GM21576 (cell line): ENCODE measurements around the gene ELF2.
"Not testable (repeated sequence)": the region's sequence is repeated elsewhere in the genome, so short reads cannot be mapped to it uniquely, and the experiment has no call there.

ENCODE experiments used
- ATAC-seq: cut with Tn5 transposase; IDR thresholded peaks from one replicate; pipeline ENCODE4 v1.9.1; 2021; ENCODE audit warnings: mild to moderate bottlenecking, moderate library complexity; ENCODE audit not compliant: unreplicated experiment

ELF2 gene

DNA sequence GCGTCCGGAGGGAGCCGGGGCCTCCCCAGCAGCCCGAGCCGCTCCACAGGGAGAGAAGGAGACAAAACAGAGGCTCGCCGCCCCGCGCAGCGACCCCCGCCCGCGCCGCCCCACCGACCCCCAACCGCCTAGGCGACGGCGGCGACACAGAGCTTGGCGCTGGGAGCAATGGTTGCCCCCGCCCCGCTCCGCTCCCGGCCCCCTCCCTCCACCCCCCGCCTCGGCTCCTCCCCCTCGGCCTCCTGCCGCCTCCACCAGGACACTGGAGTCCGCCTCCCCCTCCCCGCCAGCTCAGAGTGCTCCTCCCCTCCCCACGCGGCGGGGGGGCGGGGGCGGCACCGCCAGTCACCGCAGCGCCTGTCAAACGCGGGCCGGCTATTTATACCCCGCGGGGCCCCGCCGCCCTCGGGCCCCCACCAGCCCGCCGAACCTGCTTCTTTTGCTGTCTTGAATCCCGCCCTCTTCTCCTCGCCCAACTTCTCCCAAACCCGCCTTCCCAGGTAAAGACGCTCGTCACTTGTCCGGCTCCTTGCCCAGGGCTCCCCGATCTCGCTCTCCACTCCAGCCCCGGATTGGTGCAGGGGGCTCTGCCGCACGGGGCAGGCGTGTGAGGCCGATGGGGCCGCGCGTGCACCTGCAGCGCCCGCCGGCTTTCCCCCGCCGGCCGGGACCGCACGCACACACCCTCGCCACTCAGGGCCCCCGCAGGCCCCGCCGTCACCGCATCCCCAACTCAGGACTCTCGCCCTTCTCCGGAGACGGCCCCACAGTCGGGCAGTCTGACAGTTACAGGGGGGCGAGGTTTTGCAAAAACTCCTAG, at the start of gene ELF2:
TSS of gene ELF2 (minus strand) at position 170 of the 820 bp plus-strand sequence. CDS start 39,517 bp downstream, outside the sequence.
- peak; percentile 35 for ATAC-seq

DNA sequence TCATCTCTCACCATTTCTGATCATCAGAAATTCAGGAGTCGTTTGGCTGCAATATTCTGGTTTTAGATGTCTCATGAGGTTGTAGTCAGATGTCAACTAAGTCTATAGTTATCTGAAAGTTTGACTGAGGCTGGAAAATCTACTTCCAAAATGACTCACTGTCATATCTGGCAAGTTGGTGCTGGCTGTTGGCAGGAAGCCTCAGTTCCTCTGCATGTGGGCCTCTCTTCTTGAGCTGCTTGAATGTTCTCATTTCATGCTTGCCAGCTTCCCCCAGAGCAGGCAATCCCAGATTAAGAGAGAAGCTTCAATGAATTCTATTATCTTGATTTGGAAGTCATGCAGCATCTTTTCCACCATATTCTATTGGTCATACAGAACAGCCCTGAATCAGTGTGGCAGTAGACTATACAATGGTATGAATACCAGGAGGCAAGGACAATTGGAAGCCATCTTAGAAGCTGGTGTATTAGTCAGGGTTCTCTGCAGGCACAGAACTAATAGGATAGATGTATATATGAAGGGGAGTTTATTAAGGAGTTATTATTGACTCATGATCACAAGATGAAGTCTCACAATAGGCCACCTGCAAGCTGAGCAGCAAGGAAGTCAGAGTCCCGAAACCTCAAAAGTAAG, 46.8 kb upstream of the ELF2 start:
- ATAC-seq, result no peak

DNA sequence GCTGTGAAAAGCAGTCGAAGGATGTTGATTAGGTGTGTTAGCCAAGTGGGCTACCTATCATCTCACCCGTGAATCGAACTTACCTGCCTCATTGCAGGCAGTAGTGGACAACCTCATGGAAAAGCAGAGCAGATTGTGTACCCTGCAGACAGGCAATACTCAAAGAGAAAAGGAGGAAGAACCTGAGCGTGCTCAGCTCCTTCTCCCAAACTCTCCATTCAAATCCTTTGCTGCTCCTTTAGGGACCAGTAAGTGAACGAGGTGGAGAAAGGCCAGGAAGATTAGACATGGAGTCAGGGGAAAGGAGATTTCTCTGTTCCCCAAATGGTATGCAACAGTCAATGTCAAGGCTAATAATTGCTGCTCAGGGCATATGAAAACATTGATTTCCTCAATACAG, 45.2 kb upstream of the ELF2 start:
- no peak for ATAC-seq

DNA sequence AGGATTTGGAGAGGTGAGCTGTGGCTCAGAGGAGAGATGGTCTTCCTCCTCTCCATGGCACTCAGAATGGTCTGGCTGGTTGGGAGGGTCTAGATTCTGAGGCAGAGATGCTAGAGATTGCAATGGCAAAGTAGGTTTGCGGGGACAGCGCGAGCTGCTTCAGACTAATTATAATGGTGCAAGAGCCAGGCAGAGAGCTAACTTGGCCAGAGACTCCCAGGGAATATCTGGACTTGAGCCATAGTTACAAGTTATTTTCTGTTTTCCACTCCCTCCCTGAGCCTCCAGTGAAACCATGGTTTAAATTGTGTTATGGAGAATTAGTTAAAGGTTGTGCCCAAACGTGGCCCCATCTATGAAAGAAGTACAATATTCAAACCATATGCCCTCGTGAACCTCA, 44.7 kb upstream of the ELF2 start:
- ATAC-seq, result no peak

DNA sequence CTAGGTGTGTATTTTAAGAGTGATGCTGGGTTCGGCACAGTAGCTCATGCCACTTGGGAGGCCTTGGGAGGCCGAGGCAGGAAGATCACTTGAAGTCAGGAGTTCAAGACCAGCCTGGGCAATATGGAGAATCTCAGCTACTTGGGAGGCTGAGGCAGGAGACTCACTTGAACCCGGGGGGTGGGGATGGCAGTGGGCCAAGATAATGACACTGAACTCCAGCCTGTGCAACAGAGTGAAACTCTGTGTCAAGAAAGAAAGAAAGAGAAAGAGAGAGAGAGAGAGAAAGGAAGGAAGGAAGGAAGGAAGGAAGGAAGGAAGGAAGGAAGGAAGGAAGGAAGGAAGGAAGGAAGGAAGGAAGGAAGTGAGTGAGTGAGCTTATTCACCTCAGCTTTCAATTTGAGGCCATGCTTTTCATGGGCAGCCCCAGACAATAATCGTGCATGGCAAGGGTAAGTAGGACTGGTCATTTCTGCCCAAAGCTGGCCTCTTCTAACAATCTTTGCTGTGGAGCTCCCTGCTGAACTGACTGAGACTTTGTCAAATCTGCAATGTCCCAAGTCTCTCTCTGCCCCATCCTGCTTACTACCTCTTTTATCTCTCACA, 42.5 kb upstream of the ELF2 start:
- no peak for ATAC-seq

DNA sequence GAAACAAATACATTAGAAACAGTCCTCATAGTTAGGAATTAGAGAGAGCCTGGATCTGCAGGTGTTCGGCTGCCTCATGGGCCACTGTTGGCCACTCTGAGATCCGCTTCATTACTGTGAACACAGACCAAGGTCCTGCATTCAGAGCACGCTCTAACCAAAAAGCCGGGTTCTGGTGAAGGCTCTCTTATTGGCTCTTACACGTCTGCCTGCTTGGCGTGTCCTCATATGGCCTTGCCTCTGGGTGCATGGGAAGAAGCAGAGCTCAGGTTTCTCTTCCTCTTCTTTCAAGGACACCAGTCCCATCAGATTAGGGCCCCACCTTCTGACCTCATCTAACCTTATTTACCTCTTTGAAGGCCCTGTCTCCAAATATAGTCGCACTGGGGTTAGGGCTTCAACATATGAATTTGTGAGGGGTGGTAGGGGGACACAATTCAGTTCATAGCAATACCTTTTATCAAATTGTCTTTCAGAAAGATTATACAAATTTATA, 37.1 kb upstream of the ELF2 start:
- ATAC-seq, result peak; percentile 100

DNA sequence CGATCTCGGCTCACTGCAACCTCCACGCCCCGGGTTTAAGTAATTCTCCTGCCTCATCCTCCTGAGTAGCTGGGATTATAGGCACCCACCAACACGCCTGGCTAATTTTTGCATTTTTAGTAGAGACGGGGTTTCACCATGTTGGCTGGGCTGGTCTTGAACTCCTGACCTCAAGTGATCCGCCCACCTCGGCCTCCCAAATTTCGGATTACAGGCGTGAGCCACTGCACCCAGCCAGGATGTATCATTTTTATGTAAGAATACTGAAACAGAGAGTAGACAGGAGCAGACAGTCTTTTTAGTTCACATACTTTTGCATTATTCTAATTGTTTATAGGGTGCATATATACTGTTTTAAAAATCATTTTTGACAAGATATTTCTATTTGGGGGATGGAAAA, 36.6 kb upstream of the ELF2 start:
- peak; percentile 2 for ATAC-seq

DNA sequence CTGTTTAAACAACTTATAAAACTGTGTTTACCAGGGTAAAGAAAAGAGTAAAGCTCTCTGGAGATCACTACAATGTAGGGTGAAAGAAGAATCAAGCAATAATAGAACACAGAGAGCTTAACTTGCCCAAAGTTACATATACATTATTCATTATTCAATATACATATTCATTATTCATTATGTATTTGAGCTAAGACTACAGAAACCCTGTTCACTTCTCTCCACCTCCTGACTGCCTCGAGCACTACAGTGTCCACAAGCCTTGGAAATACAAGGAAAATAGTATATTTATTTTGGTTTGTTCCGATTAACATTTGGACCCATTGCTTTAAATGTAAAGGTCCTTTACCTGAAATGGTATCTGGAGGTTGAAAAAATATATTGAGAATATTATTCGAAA, 35.9 kb upstream of the ELF2 start:
- ATAC-seq, result no peak

DNA sequence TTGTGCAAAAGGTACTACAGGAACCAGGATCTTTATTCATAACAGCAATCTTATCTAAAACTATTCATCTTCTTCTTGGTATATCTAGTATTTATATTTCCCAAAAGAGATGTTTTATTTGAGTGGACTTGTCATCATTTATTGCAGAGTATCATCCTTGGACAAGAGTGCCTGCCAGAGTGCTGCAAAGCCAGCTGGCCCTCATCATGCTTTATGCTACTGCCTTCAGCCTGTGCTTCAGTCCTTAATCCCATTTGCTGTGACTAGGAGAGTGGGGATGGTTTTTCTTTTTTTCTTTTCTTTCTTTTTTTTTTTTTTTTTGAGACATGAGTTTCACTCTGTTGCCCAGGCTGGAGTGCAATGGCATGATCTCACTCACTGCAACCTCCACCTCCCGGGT, 33.5 kb upstream of the ELF2 start:
- ATAC-seq, result no peak

DNA sequence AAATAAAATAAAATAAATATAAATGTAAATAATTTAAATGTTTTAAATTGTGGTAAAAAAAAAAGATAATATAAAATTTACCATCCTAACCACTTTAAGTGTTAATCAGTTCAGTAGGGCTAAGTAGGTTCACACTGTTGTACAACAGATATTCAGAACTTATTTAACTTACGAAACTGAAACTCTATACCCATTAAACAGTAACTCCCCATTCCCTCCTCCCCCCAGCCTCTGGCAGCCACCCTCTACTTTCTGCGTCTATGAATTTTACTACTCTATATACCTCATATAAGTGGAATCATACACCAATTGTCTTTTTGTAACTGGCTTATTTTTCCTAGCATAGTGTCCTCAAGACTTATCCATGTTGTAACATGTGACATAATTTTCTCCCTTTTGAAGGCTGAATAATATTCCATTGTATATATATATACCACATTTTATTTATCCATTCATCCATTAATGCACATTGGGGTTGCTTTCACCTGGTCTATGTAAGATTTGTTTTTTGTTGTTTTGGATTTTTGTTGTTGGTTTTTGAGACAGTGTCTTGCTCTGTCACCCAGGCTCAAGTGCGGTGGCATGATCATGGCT, 32.5 kb upstream of the ELF2 start:
- no peak for ATAC-seq

DNA sequence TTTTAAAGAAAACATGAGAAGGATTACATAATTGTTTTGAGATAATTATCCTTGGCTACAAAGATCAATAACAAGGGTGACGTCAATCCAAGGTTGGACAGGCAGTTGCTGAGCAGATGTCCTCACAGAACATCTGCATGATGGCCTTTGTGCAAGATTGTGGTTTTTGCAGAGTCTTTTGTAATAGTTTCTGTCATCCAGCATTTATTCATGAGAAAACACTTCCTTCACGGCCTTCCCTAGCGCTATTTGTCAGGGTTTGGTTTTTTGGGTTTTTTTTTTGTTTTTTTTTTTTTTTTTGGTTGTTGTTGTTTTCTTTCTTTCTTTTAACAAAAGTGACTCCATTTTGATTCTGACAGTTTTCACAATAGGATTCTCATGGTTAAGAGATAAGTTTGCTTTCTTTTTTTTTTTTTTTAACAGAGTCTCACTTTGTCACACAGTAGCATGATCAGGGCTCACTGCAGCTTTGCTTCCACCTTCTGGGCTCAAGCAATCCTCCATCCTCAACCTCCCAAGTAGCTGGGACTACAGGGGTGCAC, 31.5 kb upstream of the ELF2 start:
- no peak for ATAC-seq

DNA sequence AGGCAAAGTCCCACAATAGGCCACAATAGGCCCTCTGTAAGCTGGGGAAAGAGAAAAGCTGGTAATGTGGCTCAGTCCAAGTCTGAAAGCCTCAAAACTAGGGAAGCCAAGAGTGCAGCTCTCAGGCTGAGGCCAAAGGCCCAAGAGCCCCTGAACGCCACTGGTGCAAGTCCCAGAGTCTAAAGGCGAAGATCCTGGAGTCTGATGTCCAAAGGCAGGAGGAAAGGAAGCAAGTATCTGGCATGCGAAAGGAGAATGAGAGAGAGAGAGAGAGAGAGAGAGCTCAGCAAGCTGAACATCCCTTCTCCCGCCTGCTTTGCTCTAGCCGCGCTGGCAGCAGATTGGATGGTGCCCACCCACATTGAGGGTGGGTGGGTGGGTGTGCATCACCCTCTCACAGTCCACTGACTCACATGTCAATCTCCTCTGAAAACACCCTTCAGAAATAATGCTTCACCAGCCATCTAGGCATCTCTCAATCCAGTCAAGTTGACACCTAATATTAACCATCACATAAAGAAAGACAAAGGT, 30.9 kb upstream of the ELF2 start:
- ATAC-seq, result no peak

DNA sequence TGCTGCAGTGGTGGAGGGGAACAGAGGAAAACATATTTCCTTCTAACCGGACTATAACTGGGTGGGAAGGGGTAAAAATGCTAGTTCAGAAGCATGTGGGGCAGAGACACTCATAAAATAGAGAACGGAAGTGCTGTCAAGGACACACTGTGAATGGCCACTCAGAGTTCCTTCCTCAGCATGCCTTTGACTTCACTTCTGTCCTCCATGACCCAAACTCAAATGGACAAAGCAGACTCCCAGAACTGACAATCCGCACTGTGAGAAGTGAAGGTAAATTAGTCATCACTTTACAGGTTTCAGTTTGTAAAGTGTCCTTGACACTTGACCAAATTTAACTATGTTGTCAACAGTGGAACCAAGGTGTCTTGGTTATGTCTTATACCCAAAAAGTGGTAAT, 30.2 kb upstream of the ELF2 start:
- no peak for ATAC-seq

DNA sequence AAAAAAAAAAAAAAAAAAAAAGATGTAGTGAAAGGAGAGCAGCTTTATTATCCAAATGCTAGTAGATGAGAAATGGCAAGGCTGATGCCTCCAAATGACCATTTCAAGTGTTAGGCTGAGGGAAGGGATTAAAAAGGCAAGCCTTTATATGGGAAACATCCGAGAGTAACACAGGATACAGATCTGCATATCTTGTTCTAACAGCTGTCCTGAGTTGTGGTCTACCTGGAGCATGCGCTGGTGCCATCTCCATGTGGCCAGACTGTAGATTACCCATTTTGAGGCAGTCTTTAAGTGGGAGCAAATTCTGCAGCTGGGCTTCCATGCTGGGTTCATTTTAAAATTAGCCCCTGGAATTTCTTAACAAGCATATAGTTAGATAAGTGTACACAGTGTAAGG, 26.0 kb upstream of the ELF2 start:
- ATAC-seq, result no peak

DNA sequence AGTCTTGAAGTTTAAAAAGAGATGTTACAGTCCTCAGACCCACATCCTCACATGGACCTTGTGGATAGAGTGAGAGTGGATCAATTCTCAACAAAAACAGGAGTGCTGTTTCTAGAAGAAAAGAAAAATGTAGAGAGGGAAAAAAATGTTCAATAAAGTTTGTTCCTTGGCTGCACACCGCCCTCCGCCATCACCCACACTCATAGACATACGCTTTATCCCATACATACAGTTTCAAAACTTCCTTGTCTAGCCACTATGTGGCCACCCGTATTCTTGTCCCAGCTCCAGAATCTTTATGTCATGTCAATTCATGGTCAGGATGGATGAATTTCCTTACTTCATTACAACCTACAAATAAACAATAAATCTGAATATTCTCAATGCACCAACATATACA, 23.5 kb upstream of the ELF2 start:
- ATAC-seq, result no peak

DNA sequence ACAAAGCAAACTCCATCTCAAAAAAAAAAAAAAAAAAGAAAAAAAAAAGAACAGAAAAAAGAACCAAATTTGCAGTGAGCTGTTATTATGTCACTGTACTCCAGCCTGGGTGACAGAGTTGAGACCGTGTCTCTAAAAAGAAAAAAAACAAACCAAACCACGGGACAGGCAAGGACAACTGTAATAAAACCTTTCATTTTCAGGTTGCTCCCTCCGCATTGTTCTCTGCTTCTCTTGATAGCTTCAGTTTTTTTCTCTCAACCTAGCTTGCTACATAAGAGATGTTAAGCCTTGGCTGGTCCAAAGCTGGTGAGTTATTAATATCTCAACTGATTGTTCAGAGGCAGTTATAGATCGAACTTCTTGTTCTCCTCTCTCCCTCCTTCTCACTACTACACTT, 23.1 kb upstream of the ELF2 start:
- ATAC-seq, result no peak

DNA sequence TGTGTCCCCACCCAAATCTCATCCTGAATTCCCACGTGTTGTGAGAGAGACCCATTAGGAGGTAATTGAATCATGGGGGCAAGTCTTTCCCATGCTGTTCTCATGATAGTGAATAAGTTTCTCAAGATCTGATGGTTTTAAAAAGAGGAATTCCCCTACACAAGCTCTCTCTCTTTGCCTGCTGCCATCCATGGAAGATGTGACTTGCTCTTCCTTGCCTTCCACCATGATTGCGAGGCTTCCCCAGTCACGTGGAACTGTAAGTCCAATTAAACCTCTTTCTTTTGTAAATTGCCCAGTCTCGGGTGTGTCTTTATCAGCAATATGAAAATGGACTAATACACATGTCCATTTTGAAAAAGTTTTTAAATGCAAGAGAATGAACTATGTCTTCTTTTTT, 20.2 kb upstream of the ELF2 start:
- not testable (repeated sequence) for ATAC-seq

DNA sequence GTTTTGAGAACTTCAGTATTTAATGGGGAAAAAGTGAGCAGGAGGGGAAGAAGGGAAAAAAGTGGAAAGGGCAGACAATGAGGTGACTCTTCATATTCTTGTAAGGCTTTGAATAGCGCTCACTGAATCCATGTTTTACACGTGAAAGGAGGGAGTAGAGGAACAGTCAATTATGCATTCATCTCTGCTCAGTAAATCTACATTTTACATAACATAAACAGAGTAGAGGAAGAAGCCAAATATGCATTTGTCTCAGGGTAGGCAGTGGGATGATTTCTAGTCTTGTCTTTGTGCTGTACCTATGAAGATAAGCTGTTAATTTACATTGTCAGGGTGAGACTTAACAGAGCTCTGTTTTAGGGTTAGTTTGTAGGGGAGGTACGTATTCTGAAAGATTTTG, 19.4 kb upstream of the ELF2 start:
- ATAC-seq, result no peak

DNA sequence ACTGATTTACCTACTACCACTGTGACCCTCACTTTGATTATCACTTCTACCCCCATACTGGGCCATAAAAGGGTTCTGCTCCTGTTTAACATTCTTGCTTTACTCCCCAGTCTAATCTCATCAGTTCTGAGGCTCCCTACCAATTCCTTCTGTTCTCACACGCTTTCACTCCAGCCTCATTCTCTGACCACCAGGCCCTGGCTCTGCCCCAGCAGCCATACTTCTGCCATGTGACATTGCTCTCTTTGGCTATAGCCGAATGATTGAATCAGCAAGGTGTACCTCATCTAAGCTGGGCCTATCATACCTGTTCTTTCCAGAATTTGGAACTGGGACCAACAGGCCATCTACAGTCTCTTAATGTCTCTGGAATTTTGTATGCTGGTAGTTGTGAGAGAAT, 14.4 kb upstream of the ELF2 start:
- ATAC-seq, result no peak

DNA sequence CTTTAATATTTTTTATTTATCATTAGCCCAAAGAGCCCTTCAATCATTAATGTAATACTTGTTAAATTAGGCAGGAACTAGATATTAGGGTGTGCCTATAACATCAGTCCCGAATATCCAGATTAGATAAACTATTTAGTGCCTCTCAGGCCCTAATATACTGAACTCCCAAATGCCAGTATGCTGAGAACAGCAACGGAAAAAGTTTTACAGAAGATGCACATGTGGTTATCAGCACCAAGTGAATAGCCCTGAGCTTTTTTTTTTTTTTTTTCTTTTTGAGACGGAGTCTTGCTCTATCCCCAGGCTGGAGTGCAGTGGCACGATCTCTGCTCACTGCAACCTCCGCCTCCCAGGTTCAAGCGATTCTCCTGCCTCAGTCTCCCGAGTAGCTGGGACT, 13.0 kb upstream of the ELF2 start:
- ATAC-seq, result no peak

DNA sequence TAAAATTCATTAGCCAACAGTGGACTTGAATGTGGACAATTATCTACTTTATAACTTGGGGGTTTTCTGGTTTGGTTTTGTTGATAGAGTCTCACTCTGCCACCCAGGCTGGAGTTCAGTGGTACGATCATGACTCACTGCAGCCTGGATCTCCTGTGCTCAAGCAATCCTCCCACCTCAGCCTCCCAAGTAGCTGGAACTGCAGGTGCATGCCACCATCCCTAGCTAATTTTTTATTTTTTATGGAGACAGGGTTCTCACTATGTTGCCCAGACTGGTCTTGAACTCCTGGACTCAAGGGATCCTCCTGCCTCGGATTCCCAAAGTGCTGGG, 12.4 kb upstream of the ELF2 start:
- no peak for ATAC-seq
